SHP77 treated with DMSO at 0.1 percent for 48 hours (cell line): ENCODE results near the gene COX7A2.

ENCODE experiments used
- DNase-seq: peaks from one replicate; lab custom pipeline; 2025; lab: John Stamatoyannopoulos, UW

COX7A2 gene

GRCh38 chr6:75199889-75200288, 43.7 kb downstream of the COX7A2 start:
- DNase-seq: no peak

DNA sequence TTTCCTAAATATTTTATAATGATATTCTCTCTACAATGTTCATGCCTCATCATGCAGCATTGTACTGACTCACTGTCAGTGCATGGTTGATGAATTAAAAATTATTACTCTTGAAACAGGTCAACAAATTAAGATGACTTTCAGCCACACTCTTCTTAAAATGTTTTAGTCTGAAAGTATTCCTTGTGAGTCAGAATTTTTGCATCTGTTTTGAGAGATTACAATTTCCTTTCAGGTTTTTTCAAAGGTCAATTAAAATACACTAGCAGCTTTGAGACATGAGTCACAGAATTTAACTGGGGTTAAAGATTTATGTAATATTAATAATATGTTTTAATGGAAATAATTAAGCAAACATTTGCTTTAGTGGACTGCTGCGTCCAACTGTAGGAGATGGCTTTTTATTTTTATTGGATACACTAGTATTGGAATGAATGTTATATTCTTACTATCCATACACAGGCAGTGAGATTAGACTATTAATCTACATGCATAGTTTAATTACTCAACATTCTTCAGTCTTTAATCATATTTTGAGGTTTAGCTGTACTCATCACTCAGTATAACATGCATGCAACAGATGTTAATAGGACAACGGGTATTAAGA, 47.4 kb downstream of the COX7A2 start:
- DNase-seq: no peak

- DNase-seq: no peak
These were observed 55.2 kb downstream of the COX7A2 start for GRCh38 chr6:75188221-75188925.
